ENCODE data around the gene SPRYD4. TPM values are rescaled to one million over a fixed set of nuclear protein-coding genes. Genes with fewer than 3 reads are reported as not detected.

The SPRYD4 gene
- total RNA-seq, 4 donors from 2014 or later, result 1.3 to 2.3 (median 2.1) TPM

DNA sequence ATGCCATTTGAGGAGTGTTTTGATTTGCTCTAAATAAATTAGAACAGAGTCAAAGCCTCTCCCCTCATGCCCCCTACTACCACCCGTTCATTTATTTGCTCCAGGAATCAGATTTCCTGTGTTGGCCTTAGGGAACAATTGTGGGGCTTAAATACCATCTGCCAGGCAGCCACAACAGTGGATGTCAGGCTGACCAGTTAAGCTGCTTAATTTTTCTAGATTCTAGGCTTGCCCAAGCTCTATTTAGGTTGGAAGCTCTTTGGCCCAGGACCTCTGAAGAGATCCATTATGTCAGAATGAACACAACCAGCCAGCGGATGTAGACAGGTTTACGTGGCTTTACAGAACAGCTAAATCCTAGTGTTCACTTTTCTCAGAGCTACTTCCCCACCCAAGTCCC, 18.1 kb upstream of the SPRYD4 start:
- DNase-seq (ENCODE audit: low spot score in 2 of 2), result no peak
- WGBS, 2 donors, result 84 to 88% methylated on average over 3 of the region's 3 CpGs
- no peak overlapping the region for H3K4me3 ChIP-seq (ENCODE audit: low read depth, poor library complexity, severe bottlenecking)
- TF ChIP-seq, protein P1, sequence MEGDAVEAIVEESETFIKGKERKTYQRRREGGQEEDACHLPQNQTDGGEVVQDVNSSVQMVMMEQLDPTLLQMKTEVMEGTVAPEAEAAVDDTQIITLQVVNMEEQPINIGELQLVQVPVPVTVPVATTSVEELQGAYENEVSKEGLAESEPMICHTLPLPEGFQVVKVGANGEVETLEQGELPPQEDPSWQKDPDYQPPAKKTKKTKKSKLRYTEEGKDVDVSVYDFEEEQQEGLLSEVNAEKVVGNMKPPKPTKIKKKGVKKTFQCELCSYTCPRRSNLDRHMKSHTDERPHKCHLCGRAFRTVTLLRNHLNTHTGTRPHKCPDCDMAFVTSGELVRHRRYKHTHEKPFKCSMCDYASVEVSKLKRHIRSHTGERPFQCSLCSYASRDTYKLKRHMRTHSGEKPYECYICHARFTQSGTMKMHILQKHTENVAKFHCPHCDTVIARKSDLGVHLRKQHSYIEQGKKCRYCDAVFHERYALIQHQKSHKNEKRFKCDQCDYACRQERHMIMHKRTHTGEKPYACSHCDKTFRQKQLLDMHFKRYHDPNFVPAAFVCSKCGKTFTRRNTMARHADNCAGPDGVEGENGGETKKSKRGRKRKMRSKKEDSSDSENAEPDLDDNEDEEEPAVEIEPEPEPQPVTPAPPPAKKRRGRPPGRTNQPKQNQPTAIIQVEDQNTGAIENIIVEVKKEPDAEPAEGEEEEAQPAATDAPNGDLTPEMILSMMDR (IDR thresholded peaks at IDR 0.05), result no peak
- no peak for TF ChIP-seq POLR2A (IDR thresholded peaks at IDR 0.05)
- intact Hi-C loops (cut with DNase I; ENCODE audit: low total_unique reads), result no loop called here

GRCh38 chr12:56451147-56451546, 17.2 kb upstream of the SPRYD4 start:
- intact Hi-C loops (cut with DNase I; ENCODE audit: low total_unique reads), result no loop called here
- no peak overlapping the region for H3K4me3 ChIP-seq (ENCODE audit: low read depth, poor library complexity, severe bottlenecking)
- DNase-seq (ENCODE audit: low spot score in 2 of 2), result no peak
- TF ChIP-seq, protein P1 (IDR thresholded peaks at IDR 0.05), result no peak
- TF ChIP-seq POLR2A (IDR thresholded peaks at IDR 0.05), result no peak
- 87 to 92% methylated on average over 5 of the region's 5 CpGs for WGBS, 2 donors

- TF ChIP-seq, protein P1 (IDR thresholded peaks at IDR 0.05), result no peak
- no peak for TF ChIP-seq POLR2A (IDR thresholded peaks at IDR 0.05)
- intact Hi-C loops (cut with DNase I; ENCODE audit: low total_unique reads), result no loop called here
- WGBS, 2 donors, result 89 to 90% methylated on average over 5 of the region's 5 CpGs
- DNase-seq (ENCODE audit: low spot score in 2 of 2), result no peak
- H3K4me3 ChIP-seq (ENCODE audit: low read depth, poor library complexity, severe bottlenecking), result no peak within 1 kb of the TSS
Observed at GRCh38 chr12:56454557-56454956, 13.8 kb upstream of the SPRYD4 start, which contains the start of gene MIP. Gene MIP (minus strand): TSS chr12:56454657. CDS start chr12:56454613, 44 bp downstream.

- intact Hi-C loops (cut with DNase I; ENCODE audit: low total_unique reads), result no loop called here
- TF ChIP-seq, protein P1 (IDR thresholded peaks at IDR 0.05), result no peak
- TF ChIP-seq POLR2A (IDR thresholded peaks at IDR 0.05), result no peak
- DNase-seq (ENCODE audit: low spot score in 2 of 2), result no peak
- H3K4me3 ChIP-seq (ENCODE audit: low read depth, poor library complexity, severe bottlenecking), result no peak overlapping the region
- WGBS, 2 donors, result 90 to 94% methylated on average over 4 of the region's 4 CpGs
Observed at GRCh38 chr12:56457817-56458216, 10.6 kb upstream of the SPRYD4 start.

DNA sequence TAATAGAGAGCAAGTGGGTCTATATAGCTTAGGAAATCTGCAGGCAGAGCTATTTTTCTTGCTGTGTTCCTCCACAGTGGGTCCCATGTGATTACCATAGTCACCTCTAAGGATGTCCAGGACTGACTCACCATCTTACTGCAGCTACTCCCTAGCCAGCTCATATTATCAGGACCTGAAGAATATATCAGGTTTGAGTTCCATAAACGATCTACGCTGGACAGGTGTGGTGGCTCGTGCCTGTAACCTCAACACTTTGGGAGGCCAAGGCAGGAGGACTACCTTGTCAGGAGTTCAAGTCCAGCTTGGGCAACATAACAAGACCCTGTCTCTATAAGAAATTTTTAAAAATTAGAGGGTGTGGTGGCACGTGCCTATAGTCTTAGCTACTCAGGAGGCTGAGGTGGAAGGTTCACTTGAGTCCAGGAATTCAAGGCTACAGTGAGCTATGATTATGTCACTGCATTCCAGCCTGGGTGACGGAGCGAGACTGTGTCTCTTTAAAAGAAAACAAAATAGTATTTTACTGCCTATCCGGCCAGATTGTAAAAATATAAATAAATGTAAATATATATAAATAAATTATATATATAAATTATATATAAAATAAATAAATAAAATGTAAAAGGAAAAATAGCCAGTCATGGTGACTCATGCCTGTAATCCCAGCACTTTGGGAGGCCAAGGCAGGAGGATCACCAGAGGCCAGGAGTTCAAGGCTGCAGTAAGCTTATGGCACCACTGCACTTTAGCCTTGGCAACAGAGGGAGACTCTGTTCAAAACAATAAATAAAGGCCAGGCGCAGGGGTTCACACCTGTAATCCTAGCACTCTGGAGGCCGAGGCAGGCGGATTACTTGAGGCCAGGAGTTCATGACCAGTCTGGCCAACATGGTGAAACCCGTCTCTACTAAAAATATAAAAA, 6.9 kb upstream of the SPRYD4 start:
- DNase-seq (ENCODE audit: low spot score in 2 of 2), result no peak
- no peak overlapping the region for H3K4me3 ChIP-seq (ENCODE audit: low read depth, poor library complexity, severe bottlenecking)
- intact Hi-C loops (cut with DNase I; ENCODE audit: low total_unique reads), result no loop called here
- WGBS, 2 donors, result 87 to 91% methylated on average over 11 of the region's 11 CpGs
- no peak for TF ChIP-seq POLR2A (IDR thresholded peaks at IDR 0.05)
- TF ChIP-seq, protein P1 (IDR thresholded peaks at IDR 0.05), result no peak
